Transverse colon (tissue), 4 donors: ENCODE results near the gene ZDHHC6. TPM values are rescaled to one million over a fixed set of nuclear protein-coding genes. Genes with fewer than 3 reads are reported as not detected.

ENCODE experiments used
- DNase-seq: peaks from one replicate; pipeline ENCODE4 v3.0.0-alpha.2; 2019
- H3K27ac ChIP-seq, 4 donors: fragments of 200-600 bp; sonication (generic); 2 replicates each; pipeline ENCODE4 v1.5.1; 2016 to 2018; ENCODE audit warnings: inconsistent platforms in 4 of 4
- H3K27me3 ChIP-seq: fragments of 200-600 bp; sonication (generic); 2 replicates; pipeline ENCODE4 v1.5.1; 2017; ENCODE audit warnings: inconsistent platforms
- H3K36me3 ChIP-seq, 4 donors: fragments of 200-600 bp; sonication (generic); 2 replicates each; pipeline ENCODE4 v1.5.1; 2017 to 2019; ENCODE audit warnings: inconsistent platforms in 4 of 4
- H3K4me1 ChIP-seq, 4 donors: fragments of 200-600 bp; sonication (generic); 2 replicates each; pipeline ENCODE4 v1.5.1; 2017 to 2020; ENCODE audit warnings: inconsistent platforms in 4 of 4
- H3K4me3 ChIP-seq, 4 donors: fragments of 200-600 bp; sonication (generic); 1 replicate in 1 of 4; 2 replicates in 3 of 4; pipeline versions ENCODE4 v1.5.1 to v1.6.1; 2017 to 2019; ENCODE audit warnings: inconsistent platforms in 4 of 4
- H3K9me3 ChIP-seq, 2 donors: fragments of 200-600 bp; sonication (generic); 2 replicates each; pipeline ENCODE4 v1.5.1; 2017 to 2019; ENCODE audit warnings: inconsistent platforms in 2 of 2
- EP300 ChIP-seq: sonication (generic); formaldehyde crosslinking; IDR thresholded peaks from one replicate; pipeline ENCODE4 v1.6.1; 2017; ENCODE audit warnings: antibody characterized with exemption, low read depth
- POLR2A ChIP-seq: fragments of 450-650 bp; IDR thresholded peaks from one replicate; pipeline ENCODE4 v1.6.1; 2016; ENCODE audit warnings: antibody characterized with exemption, mild to moderate bottlenecking, moderate library complexity
- POLR2AphosphoS5 ChIP-seq, 3 donors: sonication (generic); formaldehyde crosslinking; IDR thresholded peaks; one replicate each; pipeline ENCODE4 v1.6.1; 2016; ENCODE audit warnings: antibody characterized with exemption in 3 of 3
- WGBS, 2 donors: methylation state at CpG; one replicate each; pipeline ENCODE4 v1.1.5; 2018; ENCODE audit warnings: low coverage in 1 of 2; 5-methylcytosine and 5-hydroxymethylcytosine counted together
- in situ Hi-C, 4 donors: fragments of 200-750 bp; cut with MboI; loops; one replicate each; pipeline versions ENCODE4 v1.15.0 to v1.15.1; 2017; ENCODE audit warnings: low sequenced_read_pairs in 3 of 4, low pct_ligation_motif_present in 1 of 4, low pct_unique_long_range_greater_than_20kb in 1 of 4
- intact Hi-C: fragments of 100-400 bp; cut with DNase I; formaldehyde crosslinking; loops from one replicate; pipeline ENCODE4 v1.15.1; 2023; ENCODE audit warnings: low total_unique reads
- total RNA-seq, 4 donors: library from RNA; depleted of rRNA; stranded (reverse); fragments of >200 nt; gene quantifications; one replicate each; pipeline ENCODE4 v1.1.0, GENCODE V29; 2016
- TF ChIP-seq, protein P1 (sequence below), 5 experiments: fragments of 200-600 bp in 3 of 5; fragments of 450-650 bp in 2 of 5; sonication (generic) in 3 of 5; IDR thresholded peaks; 1 replicate in 2 of 5; 2 replicates in 3 of 5; pipeline ENCODE4 v1.5.1; 2016 to 2017; ENCODE audit warnings: antibody characterized with exemption in 5 of 5, inconsistent platforms in 3 of 5, mild to moderate bottlenecking in 2 of 5, moderate library complexity in 1 of 5

The ZDHHC6 gene
- total RNA-seq, 4 donors from 2014 or later: 13.1 to 46.4 (median 24.6) TPM

DNA sequence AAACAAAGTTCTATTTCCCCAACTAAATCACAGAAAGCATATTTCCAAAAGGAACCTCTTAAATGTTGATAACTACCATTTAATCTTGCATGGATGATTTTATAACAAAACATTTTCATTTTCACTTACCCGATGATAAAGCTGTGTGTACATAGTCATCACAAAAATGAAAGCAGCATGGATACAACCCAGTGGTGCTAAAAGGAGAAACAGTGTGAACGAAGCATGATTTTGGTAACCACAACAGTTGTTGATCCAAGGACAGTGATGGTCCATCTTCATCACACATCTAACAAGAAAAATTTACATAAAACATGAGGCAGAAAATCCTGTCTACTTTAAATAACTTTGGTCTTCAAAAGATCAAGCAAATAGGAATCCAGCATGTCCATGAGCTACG is 4.7 kb downstream of the ZDHHC6 start:
- TF ChIP-seq, protein P1, sequence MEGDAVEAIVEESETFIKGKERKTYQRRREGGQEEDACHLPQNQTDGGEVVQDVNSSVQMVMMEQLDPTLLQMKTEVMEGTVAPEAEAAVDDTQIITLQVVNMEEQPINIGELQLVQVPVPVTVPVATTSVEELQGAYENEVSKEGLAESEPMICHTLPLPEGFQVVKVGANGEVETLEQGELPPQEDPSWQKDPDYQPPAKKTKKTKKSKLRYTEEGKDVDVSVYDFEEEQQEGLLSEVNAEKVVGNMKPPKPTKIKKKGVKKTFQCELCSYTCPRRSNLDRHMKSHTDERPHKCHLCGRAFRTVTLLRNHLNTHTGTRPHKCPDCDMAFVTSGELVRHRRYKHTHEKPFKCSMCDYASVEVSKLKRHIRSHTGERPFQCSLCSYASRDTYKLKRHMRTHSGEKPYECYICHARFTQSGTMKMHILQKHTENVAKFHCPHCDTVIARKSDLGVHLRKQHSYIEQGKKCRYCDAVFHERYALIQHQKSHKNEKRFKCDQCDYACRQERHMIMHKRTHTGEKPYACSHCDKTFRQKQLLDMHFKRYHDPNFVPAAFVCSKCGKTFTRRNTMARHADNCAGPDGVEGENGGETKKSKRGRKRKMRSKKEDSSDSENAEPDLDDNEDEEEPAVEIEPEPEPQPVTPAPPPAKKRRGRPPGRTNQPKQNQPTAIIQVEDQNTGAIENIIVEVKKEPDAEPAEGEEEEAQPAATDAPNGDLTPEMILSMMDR (IDR thresholded peaks at IDR 0.05): no peak
- TF ChIP-seq EP300 (no peak), POLR2AphosphoS5 (IDR thresholded peaks at IDR 0.05) (no peak), POLR2A (no peak)
- 20 to 27% methylated on average over 3 of the region's 3 CpGs for WGBS, 2 donors
- Histone ChIP-seq H3K36me3 (peaks cover 0 to 30% (median 7%) of the 10 kb centered on the region in 4 donors), H3K27ac (no peak overlapping the region), H3K9me3 (no peaks in the 10 kb centered on the region), H3K4me3 (no peak overlapping the region), H3K27me3 (no peaks in the 10 kb centered on the region), H3K4me1 (peaks cover 7 to 15% (median 11%) of the 10 kb centered on the region in 4 donors)
- intact Hi-C loops (no loop called here), in situ Hi-C loops (loop anchor here (25.0 kb wide), 1 partner anchor 255 kb away; the partner anchor contains the start of gene GPAM (in 4 of the 4))
- DNase-seq: no peak

- H3K4me3 ChIP-seq: no peak overlapping the region
- peaks cover 7 to 15% (median 11%) of the 10 kb centered on the region in 4 donors for H3K4me1 ChIP-seq
- in situ Hi-C loops (loop anchor here (25.0 kb wide), 1 partner anchor 254 kb away; the partner anchor contains the start of gene GPAM (in 4 of the 4)), intact Hi-C loops (no loop called here)
- no peaks in the 10 kb centered on the region for H3K27me3 ChIP-seq
- H3K9me3 ChIP-seq: no peaks in the 10 kb centered on the region
- WGBS, 2 donors: 42% methylated on average over 1 of the region's 1 CpG; no CpG with 5 or more reads in 1 of the 2 donors
- no peak overlapping the region for H3K27ac ChIP-seq
- TF ChIP-seq POLR2A: no peak
- TF ChIP-seq POLR2AphosphoS5 (IDR thresholded peaks at IDR 0.05): no peak
- TF ChIP-seq, protein P1 (IDR thresholded peaks at IDR 0.05): no peak
- TF ChIP-seq EP300: no peak
- no peak for DNase-seq
- H3K36me3 ChIP-seq: peaks cover 0 to 34% (median 7%) of the 10 kb centered on the region in 4 donors
These were observed 5.2 kb downstream of the ZDHHC6 start for GRCh38 chr10:112441520-112441919.

- in situ Hi-C loops (loop anchor here (25.0 kb wide), 1 partner anchor 251 kb away; the partner anchor contains the start of gene GPAM (in 4 of the 4)), intact Hi-C loops (no loop called here)
- DNase-seq: no peak
- TF ChIP-seq POLR2A: no peak
- no peak for TF ChIP-seq EP300
- no peak for TF ChIP-seq POLR2AphosphoS5 (IDR thresholded peaks at IDR 0.05)
- TF ChIP-seq, protein P1 (IDR thresholded peaks at IDR 0.05): no peak
- peaks cover 0 to 53% (median 9%) of the 10 kb centered on the region in 4 donors for H3K36me3 ChIP-seq
- H3K27me3 ChIP-seq: no peaks in the 10 kb centered on the region
- H3K4me1 ChIP-seq: no peaks in the 10 kb centered on the region
- no peak overlapping the region for H3K27ac ChIP-seq
- H3K4me3 ChIP-seq: no peak overlapping the region
- no peaks in the 10 kb centered on the region for H3K9me3 ChIP-seq
- WGBS, 2 donors: 80 to 96% methylated on average over 4 of the region's 4 CpGs
These were observed 8.4 kb downstream of the ZDHHC6 start for GRCh38 chr10:112438356-112438755.

DNA sequence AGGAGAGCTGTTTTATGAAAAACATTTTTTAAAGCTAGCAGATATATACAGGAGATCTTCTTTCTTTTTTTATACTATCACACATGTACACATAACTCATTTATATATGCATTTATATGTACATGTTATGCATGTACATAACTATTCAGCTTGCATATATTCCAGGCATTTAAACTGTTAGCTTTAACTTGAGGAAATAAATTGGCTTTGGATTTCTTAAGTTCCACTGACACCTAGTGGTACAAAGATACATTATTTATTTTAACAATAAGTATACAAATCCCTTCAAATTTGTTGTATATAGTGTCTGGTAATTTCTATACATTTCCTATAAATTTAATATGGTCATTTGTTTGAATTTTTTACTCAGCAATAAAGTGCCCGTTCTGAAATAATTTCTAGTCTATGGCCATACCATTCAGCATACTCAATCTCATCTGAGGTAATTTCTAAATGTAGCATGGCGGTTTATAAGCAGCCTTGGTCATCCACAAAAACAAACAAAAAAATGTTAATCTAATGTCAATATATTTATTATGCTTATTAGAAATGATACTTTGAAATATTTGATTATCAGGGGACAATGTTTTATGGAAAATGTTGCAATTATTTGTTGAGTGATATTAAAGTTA is 11.6 kb downstream of the ZDHHC6 start:
- Histone ChIP-seq H3K27ac (no peak overlapping the region), H3K4me1 (no peaks in the 10 kb centered on the region), H3K27me3 (no peaks in the 10 kb centered on the region), H3K4me3 (no peak overlapping the region), H3K36me3 (peaks cover 0 to 74% (median 13%) of the 10 kb centered on the region in 4 donors), H3K9me3 (no peaks in the 10 kb centered on the region)
- WGBS, 2 donors: 76 to 77% methylated on average over 2 of the region's 2 CpGs
- DNase-seq: no peak
- TF ChIP-seq POLR2AphosphoS5 (IDR thresholded peaks at IDR 0.05) (no peak), POLR2A (no peak), EP300 (no peak)
- TF ChIP-seq, protein P1 (IDR thresholded peaks at IDR 0.05): peak; percentile 40 to 63 (median 49)
- intact Hi-C loops (no loop called here), in situ Hi-C loops (loop anchor here (25.0 kb wide), 1 partner anchor 248 kb away; the partner anchor contains the start of gene GPAM (in 4 of the 4))
